Measurements from ENCODE around the gene TAF6. TPM values are rescaled to one million over a fixed set of nuclear protein-coding genes. Genes with fewer than 3 reads are reported as not detected.

Gene TAF6
- total RNA-seq, 4 donors from 2014 or later, result 18.0 to 581 (median 43.9) TPM

GRCh38 chr7:100064162-100064561 is 55.0 kb downstream of the TAF6 start:
- in situ Hi-C loops (cut with MboI; ENCODE audit: low pct_ligation_motif_present in 1 of 4, low pct_unique_long_range_greater_than_20kb in 1 of 4, low sequenced_read_pairs in 3 of 4) (loop anchor here in 3 of 4 donors (25.0 kb wide), 1 partner anchor 152 kb away; the partner anchor contains the start of gene TRIM4 (in 3 of the 3)), intact Hi-C loops (cut with DNase I; ENCODE audit: low total_unique reads) (no loop called here)

GRCh38 chr7:100063376-100063775 is 55.8 kb downstream of the TAF6 start:
- intact Hi-C loops (cut with DNase I; ENCODE audit: low total_unique reads) (no loop called here), in situ Hi-C loops (cut with MboI; ENCODE audit: low pct_ligation_motif_present in 1 of 4, low pct_unique_long_range_greater_than_20kb in 1 of 4, low sequenced_read_pairs in 3 of 4) (loop anchor here in 3 of 4 donors (25.0 kb wide), 1 partner anchor 151 kb away; the partner anchor contains the start of gene TRIM4 (in 3 of the 3))
- H3K4me3 ChIP-seq, result no peak overlapping the region
- TF ChIP-seq EP300 (IDR thresholded peaks at IDR 0.05; ENCODE audit: low read depth) (no peak), CTCF (IDR thresholded peaks at IDR 0.05) (no peak), POLR2A (IDR thresholded peaks at IDR 0.05) (no peak), POLR2AphosphoS5 (IDR thresholded peaks at IDR 0.05) (no peak)
- H3K4me1 ChIP-seq, result peaks cover 0 to 9% (median 6%) of the 10 kb centered on the region in 4 donors
- H3K27me3 ChIP-seq, result no peaks in the 10 kb centered on the region
- peaks cover 0 to 15% (median 1%) of the 10 kb centered on the region in 4 donors for H3K36me3 ChIP-seq
- no peaks in the 10 kb centered on the region for H3K9me3 ChIP-seq
- WGBS, 2 donors (ENCODE audit: low coverage in 1 of 2), result 93 to 94% methylated on average over 4 of the region's 4 CpGs
- H3K27ac ChIP-seq, result no peak overlapping the region
- DNase-seq, result no peak

More at GRCh38 chr7:100064162-100064561, 55.0 kb downstream of the TAF6 start:
- Histone ChIP-seq H3K27me3 (no peaks in the 10 kb centered on the region), H3K36me3 (peaks cover 0 to 15% (median 1%) of the 10 kb centered on the region in 4 donors), H3K4me1 (peaks cover 0 to 9% (median 6%) of the 10 kb centered on the region in 4 donors), H3K4me3 (no peak overlapping the region), H3K9me3 (no peaks in the 10 kb centered on the region), H3K27ac (no peak overlapping the region)
- DNase-seq, result no peak
- TF ChIP-seq POLR2AphosphoS5 (IDR thresholded peaks at IDR 0.05), result no peak
- TF ChIP-seq POLR2A (IDR thresholded peaks at IDR 0.05), result no peak
- TF ChIP-seq CTCF (IDR thresholded peaks at IDR 0.05), result no peak
- WGBS, 2 donors (ENCODE audit: low coverage in 1 of 2), result 94% methylated on average over 9 of the region's 9 CpGs; no CpG with 5 or more reads in 1 of the 2 donors

- no peak overlapping the region for H3K4me3 ChIP-seq
- no peak overlapping the region for H3K27ac ChIP-seq
- no peaks in the 10 kb centered on the region for H3K27me3 ChIP-seq
- no peaks in the 10 kb centered on the region for H3K9me3 ChIP-seq
- intact Hi-C loops (cut with DNase I; ENCODE audit: low total_unique reads), result no loop called here
- no peak for DNase-seq
- in situ Hi-C loops (cut with MboI; ENCODE audit: low pct_ligation_motif_present in 1 of 4, low pct_unique_long_range_greater_than_20kb in 1 of 4, low sequenced_read_pairs in 3 of 4), result loop anchor here in 3 of 4 donors (25.0 kb wide), 1 partner anchor 149 kb away; the partner anchor contains the start of gene TRIM4 (in 3 of the 3)
- peaks cover 0 to 28% (median 8%) of the 10 kb centered on the region in 4 donors for H3K36me3 ChIP-seq
- H3K4me1 ChIP-seq, result peaks cover 0 to 9% (median 6%) of the 10 kb centered on the region in 4 donors
- WGBS, 2 donors (ENCODE audit: low coverage in 1 of 2), result 82 to 92% methylated on average over 3 to 11 of the region's 11 CpGs
- TF ChIP-seq POLR2AphosphoS5 (IDR thresholded peaks at IDR 0.05) (no peak), POLR2A (IDR thresholded peaks at IDR 0.05) (no peak), EP300 (IDR thresholded peaks at IDR 0.05; ENCODE audit: low read depth) (no peak), CTCF (IDR thresholded peaks at IDR 0.05) (no peak)
Observed at GRCh38 chr7:100061518-100062193, 57.5 kb downstream of the TAF6 start.

GRCh38 chr7:100059251-100059739 is 59.9 kb downstream of the TAF6 start:
- in situ Hi-C loops (cut with MboI; ENCODE audit: low pct_ligation_motif_present in 1 of 4, low pct_unique_long_range_greater_than_20kb in 1 of 4, low sequenced_read_pairs in 3 of 4), result loop anchor here in 3 of 4 donors (10.0 to 25.0 kb wide), 2 partner anchors 64 to 147 kb away; partner anchors contain the start of gene TRIM4 (in 3 of the 3)
- H3K9me3 ChIP-seq, result no peaks in the 10 kb centered on the region
- intact Hi-C loops (cut with DNase I; ENCODE audit: low total_unique reads), result no loop called here
- no peaks in the 10 kb centered on the region for H3K4me1 ChIP-seq
- peaks cover 0 to 22% (median 8%) of the 10 kb centered on the region in 4 donors for H3K36me3 ChIP-seq
- 80 to 83% methylated on average over 4 to 5 of the region's 5 CpGs for whole genome bisulfite sequencing, 2 donors (ENCODE audit: low coverage in 1 of 2)
- no peak overlapping the region for H3K27ac ChIP-seq
- no peak for DNase-seq
- no peak for TF ChIP-seq EP300 (IDR thresholded peaks at IDR 0.05; ENCODE audit: low read depth)
- TF ChIP-seq CTCF (IDR thresholded peaks at IDR 0.05), result no peak
- TF ChIP-seq POLR2A (IDR thresholded peaks at IDR 0.05), result no peak
- no peak for TF ChIP-seq POLR2AphosphoS5 (IDR thresholded peaks at IDR 0.05)
- no peaks in the 10 kb centered on the region for H3K27me3 ChIP-seq
- H3K4me3 ChIP-seq, result no peak overlapping the region

All from transverse colon (tissue), 4 donors.